HuH-7.5 (cell line): ENCODE data around the gene PARD3B.
"Not testable (repeated sequence)": the region's sequence is repeated elsewhere in the genome, so short reads cannot be mapped to it uniquely, and the experiment has no call there.

Experiments used
- DNase-seq: peaks from one replicate; pipeline ENCODE4 v3.0.0; 2011; ENCODE audit warnings: low spot score

PARD3B gene

DNA sequence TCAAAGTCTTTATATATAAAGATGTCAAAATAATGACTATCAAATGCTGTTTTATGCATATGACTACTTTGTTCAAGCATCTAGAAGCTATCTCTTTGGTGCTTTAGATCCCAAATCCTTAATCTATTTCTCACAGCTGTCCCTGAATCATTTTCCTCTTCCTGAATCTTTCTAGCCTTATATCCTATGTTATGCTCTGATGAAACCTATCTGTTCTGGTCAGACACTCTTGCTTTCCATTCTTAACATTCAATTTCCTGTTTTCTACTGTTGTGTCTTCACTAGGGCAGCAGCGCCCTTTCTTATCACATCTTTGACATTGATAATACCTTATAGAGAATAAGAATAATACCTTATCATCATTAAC lies 6.3 kb upstream of the PARD3B start:
- DNase-seq = no peak

DNA sequence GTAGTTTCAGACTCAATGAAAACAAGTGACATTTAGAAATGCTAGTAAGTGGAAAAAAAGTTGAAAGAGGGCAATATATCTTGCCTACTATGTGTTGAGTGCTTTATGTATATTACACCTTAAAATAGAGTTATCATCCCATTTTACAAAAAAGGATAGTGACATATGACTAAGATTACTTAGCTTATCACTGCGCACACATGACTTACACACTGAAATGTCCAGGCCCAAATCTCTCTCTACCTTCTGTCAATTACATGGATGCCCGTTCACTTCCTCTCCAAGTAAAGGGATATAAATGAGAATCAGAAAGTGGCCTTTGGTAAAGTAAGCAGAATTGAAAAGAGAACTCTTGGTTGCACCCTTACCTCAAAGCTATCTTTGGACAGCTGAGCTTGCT lies 3.6 kb upstream of the PARD3B start:
- no peak for DNase-seq

DNA sequence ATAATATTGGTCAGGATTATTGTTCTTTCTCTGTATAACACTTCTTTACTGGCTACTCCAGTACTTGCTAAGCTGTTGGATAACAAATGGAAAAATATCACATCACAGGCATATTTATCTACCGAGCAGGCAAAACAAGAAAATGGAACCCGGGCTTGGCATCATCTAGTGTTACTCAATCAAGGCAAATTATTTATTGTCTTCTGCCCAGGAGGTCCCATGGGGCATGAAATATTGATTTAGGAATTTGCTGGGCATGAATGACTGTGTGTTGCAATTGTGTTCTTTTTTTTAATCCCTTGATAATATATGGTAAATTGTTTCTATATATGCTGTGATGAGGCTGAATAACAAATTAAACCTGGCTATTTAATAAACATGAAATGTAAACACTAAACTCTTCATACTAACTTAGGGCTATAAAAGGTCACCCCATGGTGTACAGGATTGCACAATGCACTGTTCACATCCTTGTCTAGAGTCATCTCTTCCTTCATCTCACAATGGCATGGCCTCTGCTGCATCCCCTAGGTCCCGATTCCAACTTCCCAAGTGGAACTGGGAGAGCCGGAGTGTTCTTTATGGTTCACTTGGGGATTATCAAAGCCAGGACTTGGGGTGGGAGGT lies 2.2 kb upstream of the PARD3B start:
- no peak for DNase-seq

DNA sequence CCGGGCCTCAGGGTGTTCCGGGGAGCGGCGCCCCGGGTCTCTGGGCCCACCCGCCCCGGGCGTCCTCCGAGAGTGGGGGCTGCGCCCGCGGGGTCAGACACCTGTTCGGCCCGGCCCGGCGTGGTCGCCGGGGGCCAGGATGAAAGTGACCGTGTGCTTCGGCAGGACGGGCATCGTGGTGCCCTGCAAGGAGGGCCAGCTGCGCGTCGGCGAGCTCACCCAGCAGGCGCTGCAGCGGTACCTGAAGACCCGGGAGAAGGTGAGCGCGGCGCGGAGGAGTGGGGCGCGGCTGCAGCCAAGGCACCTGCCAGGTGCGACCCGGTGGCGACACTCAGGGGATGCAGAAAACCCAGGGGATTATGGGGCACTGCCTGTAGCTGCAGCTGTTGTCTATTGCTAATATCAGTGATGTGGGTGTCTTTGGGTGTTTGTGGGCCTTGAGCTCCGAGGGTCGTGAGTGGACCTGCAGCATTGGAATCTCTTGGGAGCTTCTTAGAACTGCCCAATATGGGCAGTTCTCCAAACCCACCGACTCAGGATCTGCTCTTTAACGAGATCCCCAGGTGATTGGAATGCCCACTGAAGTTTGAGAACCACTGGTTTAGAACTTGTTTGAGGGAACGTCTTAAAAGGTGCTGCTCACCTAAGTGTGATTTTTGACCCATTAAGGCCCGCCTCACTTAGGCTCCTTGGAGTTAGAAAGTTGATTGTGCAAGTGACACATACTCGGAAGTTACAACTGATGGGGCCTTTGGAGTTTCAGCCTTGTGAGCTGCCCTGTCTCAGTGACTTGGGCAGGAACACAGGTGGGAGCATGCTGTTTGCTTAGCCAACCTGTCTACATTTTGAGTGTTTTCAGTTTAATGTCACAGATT lies 823 bp downstream of the PARD3B start:
- peak; percentile 15 for DNase-seq

DNA sequence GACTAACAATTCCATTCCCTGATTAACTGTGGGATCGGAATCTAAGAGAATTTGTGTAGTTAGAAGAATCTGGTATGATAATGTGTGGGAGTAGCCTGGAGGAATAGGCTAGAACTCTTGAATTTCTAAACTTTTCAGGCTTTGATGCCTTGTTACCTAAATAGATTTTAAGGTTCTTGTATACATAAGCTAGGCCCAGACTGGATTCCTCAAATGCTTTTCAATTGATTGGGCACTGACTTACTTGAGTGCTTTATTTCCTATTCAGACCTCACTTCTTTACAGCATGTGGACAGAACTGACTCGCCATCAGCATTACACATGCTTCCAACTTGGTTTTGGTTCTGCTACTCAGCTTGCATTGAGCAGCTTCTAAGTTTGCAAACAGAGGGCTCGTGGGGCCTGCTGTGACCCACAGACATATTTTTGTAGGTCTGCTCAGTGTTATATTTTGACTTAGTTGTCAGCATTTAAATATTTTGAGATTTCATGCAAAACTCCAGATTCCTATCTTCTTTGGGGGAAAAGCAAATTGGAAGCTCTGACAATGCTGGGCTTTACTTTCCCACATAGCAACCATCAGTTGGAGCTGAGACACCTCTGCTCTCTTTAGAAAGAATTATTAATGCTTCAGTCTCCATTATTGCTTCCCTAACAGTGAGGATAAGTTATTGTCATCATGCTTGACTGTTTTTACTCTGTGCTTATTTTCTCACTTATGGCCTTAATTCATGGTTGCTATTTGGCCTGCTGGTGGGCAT lies 5.7 kb downstream of the PARD3B start:
- no peak for DNase-seq

DNA sequence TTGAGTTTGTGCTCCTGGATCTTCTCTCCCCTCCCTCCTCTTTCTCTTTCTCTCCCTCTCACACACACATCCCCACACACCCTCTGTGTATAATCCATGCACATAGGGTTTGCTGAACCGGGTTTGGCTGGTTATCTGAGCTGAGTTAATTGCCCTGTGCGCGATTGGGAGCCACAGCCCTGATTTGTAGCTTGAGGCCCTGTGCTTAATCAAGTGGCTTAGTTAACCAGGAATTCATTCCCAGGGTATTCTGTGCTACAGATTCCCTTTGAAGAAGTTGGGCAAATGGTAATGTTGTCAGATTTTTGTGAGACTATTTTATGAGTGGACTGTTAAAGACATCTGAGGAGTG lies 6.2 kb downstream of the PARD3B start:
- no peak for DNase-seq

DNA sequence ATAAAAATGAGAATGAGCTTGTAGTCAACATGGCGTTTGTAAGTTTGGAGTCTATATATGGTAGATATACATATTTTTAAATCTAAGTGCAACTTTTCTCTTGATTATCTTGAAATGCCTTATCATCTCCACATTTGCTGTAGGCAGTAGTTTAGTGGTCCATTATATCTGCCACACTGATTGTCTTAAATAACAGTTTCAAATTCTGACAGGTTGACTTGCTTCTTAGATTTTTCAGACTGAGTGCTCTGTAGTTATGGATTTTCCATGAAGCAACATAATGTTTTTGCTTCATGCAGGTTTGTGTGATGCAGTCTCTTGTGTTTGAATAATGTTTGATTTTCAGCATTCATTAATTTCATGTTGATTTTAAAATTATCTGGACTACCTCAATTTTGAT lies 12.3 kb downstream of the PARD3B start:
- no peak for DNase-seq

DNA sequence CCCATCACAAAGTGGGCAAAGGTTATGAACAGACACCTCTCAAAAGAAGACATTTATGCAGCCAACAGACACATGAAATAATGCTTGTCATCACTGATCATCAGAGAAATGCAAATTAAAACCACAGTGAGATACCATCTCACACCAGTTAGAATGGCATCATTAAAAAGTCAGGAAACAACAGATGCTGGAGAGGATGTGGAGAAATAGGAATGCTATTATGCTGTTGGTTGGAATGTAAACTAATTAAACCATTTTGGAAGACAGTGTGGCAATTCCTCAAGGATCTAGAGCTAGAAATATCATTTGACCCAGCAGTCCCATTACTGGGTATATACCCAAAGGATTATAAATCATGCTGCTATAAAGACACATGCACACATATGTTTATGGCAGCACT lies 14.1 kb downstream of the PARD3B start:
- not testable (repeated sequence) for DNase-seq

DNA sequence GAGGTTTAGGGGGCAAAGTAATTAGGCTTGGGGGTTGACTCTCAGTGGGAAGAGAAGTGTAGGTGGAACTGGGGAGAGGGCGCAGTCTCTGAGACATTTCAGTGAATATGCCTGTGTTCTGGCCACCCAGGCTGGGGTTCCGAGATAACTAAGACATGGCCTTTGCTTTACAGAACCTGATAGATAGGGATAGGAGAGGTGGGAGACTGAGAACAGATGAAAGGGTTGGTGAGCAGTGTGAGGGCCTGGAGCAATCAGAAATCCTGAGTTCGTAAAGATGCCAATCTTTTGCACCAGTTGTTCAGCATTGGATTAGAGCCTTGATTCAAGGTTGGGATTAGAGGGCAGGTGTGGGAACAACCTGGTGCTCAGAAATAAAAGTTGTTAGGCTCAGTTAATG lies 15.6 kb downstream of the PARD3B start:
- no peak for DNase-seq

DNA sequence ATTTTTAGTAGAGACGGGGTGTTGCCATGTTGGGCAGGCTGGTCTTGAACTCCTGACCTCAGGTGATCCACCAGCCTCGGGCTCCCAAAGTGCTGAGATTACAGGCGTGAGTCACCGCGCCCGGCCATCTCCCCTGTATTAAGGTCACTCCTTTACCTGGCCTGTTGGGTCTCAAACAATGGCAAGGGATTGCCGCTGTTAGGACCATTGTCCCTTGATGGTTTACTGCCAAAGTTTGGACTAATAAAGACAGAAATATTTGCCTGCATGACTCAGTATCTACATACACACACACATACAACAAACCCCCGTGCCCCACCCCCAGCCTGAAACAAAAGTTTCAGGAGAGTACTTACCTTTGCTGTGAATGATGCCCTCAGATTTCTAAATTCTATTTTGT lies 16.5 kb downstream of the PARD3B start:
- no peak for DNase-seq

DNA sequence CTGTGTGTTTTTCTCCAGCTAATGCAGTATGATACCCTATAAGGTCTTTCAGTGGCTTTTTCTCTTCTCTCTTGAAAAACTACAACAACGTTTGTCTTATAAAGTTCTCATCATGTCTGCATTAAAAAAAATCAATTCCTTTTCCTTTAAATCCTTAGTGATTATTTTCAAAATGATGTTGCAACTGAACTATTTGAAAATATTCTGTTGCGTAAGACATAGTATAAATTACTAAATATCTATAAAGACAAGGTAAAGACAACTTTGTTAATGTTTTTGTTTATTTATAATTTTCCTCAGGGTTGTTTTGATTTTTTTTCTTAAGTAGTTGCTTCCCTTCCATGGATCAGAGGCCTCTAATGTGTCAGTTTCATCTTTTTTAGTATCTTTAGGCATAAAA lies 21.2 kb downstream of the PARD3B start:
- DNase-seq = no peak

DNA sequence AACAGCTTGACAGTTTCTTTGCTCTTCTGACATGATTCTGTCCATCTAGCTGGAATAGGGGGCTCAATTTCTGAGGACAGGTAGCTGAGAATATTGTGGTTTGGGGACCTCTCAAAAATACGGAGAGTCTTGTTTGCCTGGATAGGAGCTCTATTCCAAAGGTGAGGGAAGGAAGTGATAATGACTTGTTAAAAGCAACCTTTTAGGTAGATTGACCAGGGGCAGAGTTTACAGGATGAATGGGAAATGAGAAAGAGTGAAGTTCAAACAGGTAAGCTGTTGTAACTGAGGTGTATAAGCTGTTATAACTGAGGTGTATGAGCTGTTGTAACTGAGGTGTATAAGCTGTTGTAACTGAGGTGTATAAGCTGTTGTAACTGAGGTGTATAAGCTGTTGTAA lies 25.1 kb downstream of the PARD3B start:
- no peak for DNase-seq

DNA sequence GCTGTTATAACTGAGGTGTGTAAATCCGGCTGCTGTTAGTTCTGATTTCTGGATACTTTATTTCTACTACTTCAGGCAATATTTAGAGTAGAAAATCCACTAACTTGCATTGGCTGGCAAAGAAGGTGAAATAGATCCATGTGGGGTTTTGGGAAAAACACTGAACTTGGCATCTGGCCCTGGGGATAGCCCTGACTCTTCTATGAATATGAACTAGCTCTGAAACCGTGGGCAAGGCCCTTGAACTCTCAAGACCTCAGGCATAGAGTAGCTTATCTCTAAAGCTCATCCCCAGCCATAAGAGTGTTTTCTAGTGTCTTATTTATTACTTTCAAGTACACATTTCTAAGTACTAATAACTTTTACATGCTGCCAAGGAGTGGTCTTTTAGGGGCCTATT lies 25.8 kb downstream of the PARD3B start:
- DNase-seq = no peak

DNA sequence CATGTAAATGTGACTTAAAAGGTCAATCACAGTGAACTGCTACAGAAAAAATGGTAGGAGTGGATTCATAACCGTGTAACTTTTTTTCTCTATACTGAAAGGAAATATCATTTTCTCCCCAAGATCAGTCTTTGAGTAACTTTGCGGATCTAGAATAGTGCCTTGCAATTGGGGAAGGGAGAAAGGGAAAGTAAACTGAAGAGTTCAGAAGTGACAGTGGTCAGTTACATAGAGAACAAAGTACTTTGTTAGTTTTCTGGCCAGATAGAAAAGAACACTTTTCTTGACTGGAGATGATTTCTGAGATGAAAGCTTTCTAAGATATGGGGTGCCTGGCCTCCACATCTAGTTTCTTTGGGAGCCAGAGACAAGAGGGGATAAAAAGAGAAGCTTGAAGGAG lies 26.6 kb downstream of the PARD3B start:
- DNase-seq = no peak

DNA sequence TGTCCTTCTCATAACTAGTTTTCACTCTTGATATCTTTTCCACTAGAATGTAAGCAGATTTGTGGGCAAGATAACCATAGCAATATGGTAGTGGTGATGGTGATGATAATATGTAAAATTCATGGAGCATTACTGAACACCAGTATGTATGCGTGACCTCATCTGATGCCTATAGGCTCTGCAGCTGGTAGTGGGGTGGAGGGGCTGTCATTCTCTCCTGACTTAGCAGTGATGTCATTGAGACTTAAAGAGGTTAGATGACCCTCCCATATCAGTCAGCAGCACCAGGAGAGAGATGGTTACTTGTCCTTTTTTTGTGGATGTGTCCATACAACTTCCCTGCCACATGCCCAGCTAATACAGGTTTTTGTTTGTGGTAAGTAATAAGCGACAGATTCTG lies 27.9 kb downstream of the PARD3B start:
- no peak for DNase-seq

DNA sequence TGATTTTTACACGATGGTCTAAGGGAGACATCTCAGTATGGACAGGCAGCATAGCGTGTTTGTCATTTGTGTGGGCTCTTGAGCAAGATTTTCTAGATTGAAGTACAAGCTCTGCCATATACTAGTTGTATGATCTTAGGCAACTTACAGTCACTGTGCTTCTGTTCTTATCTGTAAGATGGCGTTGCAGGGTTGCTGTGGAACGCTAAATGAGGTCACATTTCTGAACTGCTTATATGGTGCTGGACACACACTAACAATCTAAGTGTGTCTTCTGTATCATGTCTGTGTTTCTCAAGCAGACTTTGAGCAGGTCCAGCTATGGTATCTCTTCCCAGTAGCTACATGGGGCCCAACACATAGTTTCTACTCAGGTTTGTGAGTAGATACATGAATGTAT lies 29.2 kb downstream of the PARD3B start:
- DNase-seq = no peak

DNA sequence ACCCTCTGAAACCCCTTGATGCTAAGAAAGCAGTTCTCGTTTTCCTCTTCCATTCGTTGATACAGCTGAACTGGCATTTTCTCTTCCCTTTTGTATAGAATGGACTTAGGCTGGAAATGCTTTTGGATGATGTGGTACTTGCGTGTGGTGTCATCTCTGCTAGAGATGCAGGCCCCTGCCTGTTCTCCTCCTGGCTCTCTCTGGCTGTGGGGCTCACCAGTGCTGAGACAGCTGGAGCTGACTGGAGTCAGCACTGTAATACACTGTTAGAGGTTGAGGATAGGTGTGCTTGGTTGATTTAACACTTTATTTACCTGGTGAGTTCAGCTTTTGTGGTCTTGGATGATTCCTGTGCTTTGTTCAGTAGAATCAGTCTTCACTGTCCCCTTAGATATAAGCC lies 30.2 kb downstream of the PARD3B start:
- DNase-seq = no peak

DNA sequence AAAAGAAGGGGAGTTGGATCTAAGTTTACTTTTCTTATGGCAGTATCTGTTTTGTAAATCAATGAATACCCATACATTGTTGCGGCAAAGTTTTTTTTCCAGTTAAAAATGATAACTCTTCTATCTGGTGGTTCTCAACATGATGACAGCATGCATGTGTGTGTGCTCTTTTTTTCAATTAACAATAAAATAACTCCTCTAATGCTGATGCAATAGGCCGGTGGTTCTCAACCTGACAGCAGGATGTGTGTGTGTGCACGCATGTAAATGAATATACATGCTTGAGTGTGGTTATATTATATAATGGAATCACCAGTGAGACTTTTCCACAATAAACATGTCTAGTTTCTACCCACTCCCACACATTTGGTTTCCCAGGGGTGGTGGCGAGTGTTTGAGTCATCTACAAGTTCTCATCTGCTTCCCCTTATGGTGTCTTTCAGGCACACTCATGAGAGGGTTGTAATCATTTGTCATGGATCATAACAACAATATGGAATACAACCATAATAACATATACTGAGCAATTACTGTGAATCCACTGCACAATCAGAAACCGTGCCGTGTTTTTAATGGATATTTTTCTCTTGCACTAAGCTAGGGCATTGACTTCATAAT lies 31.2 kb downstream of the PARD3B start:
- DNase-seq = no peak

DNA sequence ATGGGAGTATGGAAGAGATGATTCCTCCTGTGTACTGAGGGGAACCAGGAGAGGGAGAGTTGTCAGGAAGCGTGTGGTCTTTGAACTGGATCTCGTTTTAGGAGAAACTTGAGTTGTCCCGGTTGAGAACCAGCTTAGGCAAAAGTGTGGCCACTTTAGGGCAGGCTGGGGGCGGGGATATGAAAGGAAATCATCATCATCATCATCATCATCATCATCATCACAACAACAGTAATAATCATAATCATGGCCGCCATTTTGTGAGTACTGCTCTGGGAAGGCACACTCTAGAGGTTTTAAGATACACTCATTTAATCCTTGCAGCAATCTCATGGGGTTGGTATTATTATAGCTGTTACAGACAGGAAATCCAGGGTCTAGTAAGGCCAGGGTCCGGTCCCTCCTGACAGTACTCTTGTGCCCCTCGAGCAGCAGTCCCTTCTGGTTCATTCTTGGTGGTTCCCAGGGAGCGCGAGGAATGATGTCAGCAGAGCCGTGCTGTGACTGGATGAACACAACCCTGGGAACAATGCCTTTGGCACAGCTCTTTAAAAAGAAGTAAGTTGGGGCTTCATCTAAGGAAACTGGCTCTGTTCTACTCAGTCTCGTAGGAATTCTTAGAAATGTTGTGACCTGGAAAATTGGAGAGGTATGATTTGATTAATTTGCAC lies 33.8 kb downstream of the PARD3B start:
- DNase-seq = no peak

DNA sequence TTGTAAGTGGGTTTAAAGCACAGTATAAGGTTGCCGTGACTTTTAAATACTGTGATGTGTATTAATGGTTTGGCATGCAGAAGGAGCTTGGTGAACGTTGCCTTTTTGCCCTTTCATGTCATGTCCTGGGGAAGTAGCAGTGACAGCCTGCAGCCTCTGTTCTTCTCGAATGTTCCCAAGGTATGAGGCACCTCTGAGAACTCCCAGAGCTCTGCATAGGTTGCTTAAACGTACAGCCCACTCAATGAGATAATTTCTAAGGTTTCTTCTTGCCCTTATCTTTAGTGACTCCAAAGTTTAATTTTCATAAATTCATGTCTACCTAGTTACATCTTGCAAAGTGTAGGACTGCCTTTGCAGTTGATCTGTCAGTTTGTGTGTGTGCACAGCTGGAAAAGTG lies 36.7 kb downstream of the PARD3B start:
- no peak for DNase-seq

DNA sequence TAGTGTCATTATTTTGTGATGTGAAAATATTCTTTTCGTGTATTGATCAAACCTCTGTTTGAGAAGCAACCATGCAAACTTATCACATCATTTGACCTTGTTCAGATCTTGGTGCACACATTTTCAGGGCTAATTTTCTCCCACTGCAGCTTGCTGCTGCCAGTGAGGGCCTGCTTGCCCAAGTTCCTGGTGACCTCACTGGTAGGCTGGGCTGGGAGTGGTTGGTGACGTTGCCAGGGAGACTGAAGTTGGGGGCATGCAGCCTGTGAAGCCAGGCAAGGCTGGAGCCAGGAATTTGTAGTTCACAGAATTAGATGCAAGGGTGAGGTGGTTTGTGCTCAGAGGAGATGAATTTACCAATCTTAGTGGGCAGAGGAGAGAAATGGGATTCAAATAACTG lies 38.5 kb downstream of the PARD3B start:
- DNase-seq = no peak

DNA sequence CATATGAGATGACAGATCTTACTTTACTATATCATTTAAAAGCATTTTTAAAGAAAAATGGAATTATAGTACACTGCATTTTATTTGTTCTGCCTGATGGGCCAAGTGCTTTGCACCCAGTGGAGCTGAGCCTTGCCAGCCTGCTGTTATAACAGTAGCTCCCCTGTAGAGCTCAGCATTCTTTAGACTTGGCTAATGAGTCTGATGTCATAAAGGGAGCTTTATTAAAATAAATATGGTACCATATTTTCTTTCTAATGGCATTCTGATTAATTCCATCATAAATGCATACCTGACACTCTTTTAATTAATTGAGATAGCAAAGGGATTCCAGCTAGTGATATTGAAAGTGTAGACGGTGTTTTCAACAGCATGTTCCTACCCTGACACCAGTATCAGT lies 40.7 kb downstream of the PARD3B start:
- no peak for DNase-seq
